ENCODE measurements around the gene SSNA1.

Gene SSNA1

GRCh38 chr9:137182836-137183235 is 5.6 kb upstream of the SSNA1 start:
- no peak for DNase-seq (ENCODE audit: low read depth in 2 of 3, low spot score in 1 of 3)

- DNase-seq (ENCODE audit: low read depth in 2 of 3, low spot score in 1 of 3): no peak
Measured at GRCh38 chr9:137183980-137184595, 4.4 kb upstream of the SSNA1 start.

DNA sequence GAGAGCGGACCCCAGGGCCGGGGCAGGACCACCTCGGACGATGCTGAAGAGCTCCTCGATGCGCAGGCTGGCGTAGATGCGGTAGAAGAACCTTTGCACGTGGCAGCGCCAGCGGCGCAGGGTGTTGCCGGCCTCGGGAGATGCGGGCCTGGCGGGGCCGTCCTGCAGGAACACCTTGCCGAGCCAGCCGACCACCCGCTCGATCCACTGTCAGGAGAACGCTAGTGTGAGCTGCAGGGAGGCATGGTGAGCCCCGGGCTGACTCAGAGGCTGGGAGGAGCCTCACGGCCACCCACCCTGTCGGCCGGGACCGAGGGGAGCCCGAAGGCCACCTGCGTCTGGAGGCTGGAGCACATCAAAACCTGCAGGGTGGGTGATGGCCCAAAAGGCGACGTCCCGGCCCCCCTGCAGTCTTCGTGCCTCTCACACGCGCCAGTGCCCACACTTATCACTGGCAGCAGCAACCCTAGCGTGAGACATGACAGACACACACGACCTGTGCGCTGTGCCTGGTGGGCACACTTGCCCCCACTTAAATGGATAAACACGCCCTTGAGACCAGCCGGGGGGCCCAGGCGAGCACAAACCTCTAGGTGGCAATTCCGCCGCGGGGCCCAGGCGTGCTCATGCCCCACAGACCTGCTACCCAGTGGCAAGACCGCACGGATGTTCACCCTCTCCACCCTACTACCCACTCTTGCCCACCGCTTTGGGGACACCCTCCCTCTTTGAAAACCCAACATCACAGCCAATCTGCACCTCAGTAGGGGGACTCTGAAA is 3.4 kb upstream of the SSNA1 start:
- no peak for DNase-seq (ENCODE audit: low read depth in 2 of 3, low spot score in 1 of 3)

- no peak for DNase-seq (ENCODE audit: low read depth in 2 of 3, low spot score in 1 of 3)
Measured at GRCh38 chr9:137185921-137186320, 2.6 kb upstream of the SSNA1 start.

GRCh38 chr9:137186385-137186784 is 2.1 kb upstream of the SSNA1 start:
- no peak for DNase-seq (ENCODE audit: low read depth in 2 of 3, low spot score in 1 of 3)

DNA sequence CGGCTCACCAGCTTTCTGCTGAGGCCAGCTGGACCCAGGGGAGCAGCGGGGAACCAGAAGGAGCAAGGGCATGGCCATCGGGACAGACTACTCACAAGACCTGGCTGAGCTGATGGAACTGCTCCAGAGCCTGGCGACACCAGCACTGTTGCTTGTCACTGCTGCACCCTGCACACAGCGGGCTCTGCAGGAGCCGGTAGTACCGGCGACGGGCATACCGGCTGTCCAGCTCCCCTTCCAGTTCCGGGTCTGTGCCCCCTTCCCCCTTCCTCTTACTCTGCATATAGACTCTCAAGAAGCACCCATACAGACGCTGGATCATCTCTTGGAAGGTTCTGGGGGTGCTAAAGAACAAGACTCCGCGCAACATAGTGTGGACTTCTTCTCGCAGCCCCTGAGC is 1.1 kb upstream of the SSNA1 start:
- no peak for DNase-seq (ENCODE audit: low read depth in 2 of 3, low spot score in 1 of 3)

- DNase-seq (ENCODE audit: low read depth in 2 of 3, low spot score in 1 of 3): no peak
Measured at GRCh38 chr9:137188086-137188489, 388 bp upstream of the SSNA1 start.

- DNase-seq (ENCODE audit: low read depth in 2 of 3, low spot score in 1 of 3): no peak
Measured at GRCh38 chr9:137189297-137190295, 1.1 kb downstream of the SSNA1 start.

- no peak for DNase-seq (ENCODE audit: low read depth in 2 of 3, low spot score in 1 of 3)
Measured at GRCh38 chr9:137190315-137190856, 1.9 kb downstream of the SSNA1 start.

DNA sequence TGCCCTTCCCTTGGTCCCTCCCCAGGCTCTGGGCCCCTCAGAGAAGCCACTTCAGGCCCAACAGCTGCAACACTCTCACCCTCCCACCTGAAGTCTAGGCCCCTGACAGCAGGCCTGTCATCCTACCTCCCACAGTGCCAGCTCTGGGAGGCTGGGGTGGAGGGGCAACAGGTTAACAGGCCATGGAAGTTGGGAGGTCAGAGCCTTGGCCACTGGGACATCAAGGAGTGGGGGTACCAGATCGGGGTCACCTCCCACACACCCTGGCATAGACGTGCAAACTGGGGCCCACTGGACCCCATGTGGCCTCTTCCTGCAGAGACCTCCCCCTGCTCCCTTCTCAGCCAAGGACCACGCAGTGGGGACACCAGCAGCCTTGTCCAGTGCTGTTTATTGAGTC is 2.8 kb downstream of the SSNA1 start:
- DNase-seq (ENCODE audit: low read depth in 2 of 3, low spot score in 1 of 3): no peak

DNA sequence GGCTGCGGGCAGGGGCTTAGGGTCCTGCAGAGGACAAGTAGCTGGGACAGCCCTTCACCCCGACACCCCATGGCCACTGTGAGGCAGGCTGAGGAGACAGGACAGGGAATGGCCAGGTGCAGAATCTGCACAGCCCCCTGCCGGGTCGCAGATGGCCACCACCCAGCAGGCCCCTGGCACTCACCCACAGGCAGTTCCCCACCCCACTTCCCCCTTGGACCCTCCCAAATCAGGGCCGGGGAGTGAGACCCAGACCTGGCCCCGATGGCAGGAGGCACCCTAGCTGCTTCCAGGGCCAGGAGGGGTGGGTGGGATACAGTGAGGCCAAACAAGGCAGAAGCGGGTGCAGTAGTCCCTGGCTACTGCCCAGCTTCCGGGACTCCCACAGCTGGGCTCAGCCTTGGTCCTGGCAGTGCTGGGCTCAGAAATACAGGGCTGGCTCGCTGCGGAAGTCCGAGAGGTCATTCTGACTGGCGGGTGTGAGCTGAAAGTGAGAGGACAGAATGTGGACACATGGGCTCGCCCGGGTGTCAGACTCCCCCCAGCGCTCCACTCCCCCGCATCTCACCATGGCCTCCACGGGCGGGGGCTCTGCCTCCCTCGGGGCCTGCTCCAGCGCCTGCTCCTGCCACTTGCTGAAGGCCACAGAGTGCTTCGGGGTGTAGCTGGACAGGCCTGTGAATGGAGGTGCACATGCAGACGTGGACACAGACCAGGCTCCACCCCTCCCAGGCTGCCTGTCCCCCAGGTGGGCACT is 3.4 kb downstream of the SSNA1 start:
- DNase-seq (ENCODE audit: low read depth in 2 of 3, low spot score in 1 of 3): no peak

DNA sequence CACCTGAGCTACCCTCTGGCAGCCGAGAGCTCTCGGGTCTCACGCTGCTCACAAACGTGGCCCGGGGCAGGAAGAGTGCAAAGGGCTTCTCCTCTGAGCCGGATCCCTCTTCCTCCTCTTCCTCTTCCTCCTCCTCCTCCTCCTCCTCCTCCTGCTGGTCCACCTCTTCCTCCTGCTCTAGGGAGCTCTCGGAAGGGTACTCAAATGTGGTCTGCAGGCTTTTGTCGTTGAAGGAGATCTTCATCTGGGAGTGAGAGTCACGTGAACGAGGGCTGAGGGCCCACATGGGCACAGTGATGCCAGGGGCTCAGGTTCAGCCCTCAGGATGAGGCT is 3.9 kb downstream of the SSNA1 start:
- DNase-seq (ENCODE audit: low read depth in 2 of 3, low spot score in 1 of 3): no peak

DNA sequence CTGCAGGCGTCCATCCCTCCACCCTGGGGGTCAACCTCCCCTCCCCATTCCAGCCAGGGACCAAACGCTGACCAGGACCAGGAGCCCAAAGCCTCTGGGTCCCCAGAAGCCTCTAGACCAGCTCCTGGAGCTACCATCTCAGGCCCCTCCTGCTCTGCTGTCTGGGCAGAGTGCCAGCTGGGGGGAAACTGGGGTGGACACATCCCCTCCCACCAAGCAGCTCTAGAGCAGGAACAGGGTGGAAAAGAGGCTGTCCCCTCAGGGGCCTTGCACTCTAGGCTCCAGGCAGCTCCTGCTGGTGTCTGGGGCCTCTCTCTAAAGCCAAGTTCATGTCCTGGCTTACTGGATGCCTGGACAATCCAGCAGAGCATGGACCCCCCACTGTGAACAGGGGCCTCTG is 4.4 kb downstream of the SSNA1 start:
- DNase-seq (ENCODE audit: low read depth in 2 of 3, low spot score in 1 of 3): no peak

GRCh38 chr9:137193771-137194170 is 5.3 kb downstream of the SSNA1 start:
- no peak for DNase-seq (ENCODE audit: low read depth in 2 of 3, low spot score in 1 of 3)

DNA sequence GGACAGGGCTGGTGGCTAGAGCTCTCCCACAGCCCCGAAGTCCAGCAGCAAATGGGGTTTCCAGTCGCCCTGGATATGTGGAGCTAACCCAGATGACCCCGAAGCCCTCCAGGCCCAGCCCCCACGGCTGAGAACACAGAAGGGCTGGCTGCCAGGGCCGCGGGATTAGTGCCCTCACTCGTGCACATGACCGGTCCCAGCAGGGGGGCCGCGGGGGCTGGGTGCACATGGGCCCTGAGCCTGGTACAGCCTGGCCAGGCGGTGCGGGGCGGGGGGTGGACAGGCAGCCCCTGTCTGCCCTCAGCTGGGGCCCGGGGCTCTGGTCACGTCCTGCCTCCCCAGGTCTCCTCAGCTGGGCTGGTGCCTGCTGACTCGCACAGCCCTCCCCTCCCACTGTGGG is 5.9 kb downstream of the SSNA1 start:
- DNase-seq (ENCODE audit: low read depth in 2 of 3, low spot score in 1 of 3): no peak

GRCh38 chr9:137194909-137195308 is 6.4 kb downstream of the SSNA1 start:
- no peak for DNase-seq (ENCODE audit: low read depth in 2 of 3, low spot score in 1 of 3)

GRCh38 chr9:137195525-137196220 is 7.2 kb downstream of the SSNA1 start:
- DNase-seq (ENCODE audit: low read depth in 2 of 3, low spot score in 1 of 3): no peak

- DNase-seq (ENCODE audit: low read depth in 2 of 3, low spot score in 1 of 3): no peak
Measured at GRCh38 chr9:137198051-137198901, 9.8 kb downstream of the SSNA1 start.

DNA sequence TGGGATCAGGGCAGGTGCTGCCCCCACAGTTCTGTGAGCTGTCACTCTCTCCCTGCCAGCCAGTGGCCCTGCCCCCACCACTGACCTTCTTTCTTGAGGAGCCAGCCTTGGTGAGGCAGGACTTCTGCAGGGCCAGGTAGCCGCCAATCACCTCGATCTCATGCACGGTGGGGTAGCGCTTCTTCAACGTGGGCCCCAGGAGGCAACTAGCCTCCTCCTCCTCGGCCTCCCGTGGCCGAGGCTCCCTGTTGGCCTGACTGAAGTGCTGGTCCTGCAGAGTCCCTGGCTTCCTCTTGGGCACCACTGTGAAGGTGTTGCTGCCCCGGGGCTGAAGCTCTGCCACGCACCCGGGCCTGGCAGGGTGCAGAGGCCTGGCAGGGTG is 10.4 kb downstream of the SSNA1 start:
- no peak for DNase-seq (ENCODE audit: low read depth in 2 of 3, low spot score in 1 of 3)
